Measurements from ENCODE around the gene NOM1.
"Not testable (repeated sequence)": the region's sequence is repeated elsewhere in the genome, so short reads cannot be mapped to it uniquely, and the experiment has no call there.

Gene NOM1

GRCh38 chr7:156932006-156932405 is 17.5 kb upstream of the NOM1 start:
- Histone ChIP-seq H3K27me3 (replicated peaks; ENCODE audit: insufficient read depth, low read length) (no peaks in the 10 kb centered on the region), H3K4me1 (ENCODE audit: low read length) (peaks cover 13% of the 10 kb centered on the region), H3K4me3 (ENCODE audit: low read length) (no peak overlapping the region), H3K79me2 (ENCODE audit: low read length) (no peaks in the 10 kb centered on the region), H3K9me2 (replicated peaks; ENCODE audit: insufficient read depth, low read length) (no peaks in the 10 kb centered on the region), H2AFZ (ENCODE audit: low read length) (no peak overlapping the region), H3K9me3 (replicated peaks; ENCODE audit: insufficient read depth, low read length) (no peaks in the 10 kb centered on the region), H3F3A (ENCODE audit: insufficient read depth, low read length) (no peaks in the 10 kb centered on the region), H3K27ac (ENCODE audit: low read length) (no peak overlapping the region), H4K20me1 (ENCODE audit: insufficient read depth, low read length) (no peaks in the 10 kb centered on the region), H3K9ac (ENCODE audit: low read length) (no peak overlapping the region), H3K4me2 (ENCODE audit: low read depth, low read length) (no peak overlapping the region), H3K36me3 (replicated peaks; ENCODE audit: insufficient read depth, low read length) (no peaks in the 10 kb centered on the region)
- DNase-seq = no peak
- TF ChIP-seq EZH2phosphoT487 (IDR thresholded peaks at IDR 0.05; ENCODE audit: low read length) (no peak), EZH2 (optimal IDR thresholded peaks at IDR 0.05; ENCODE audit: low read depth, low read length) (no peak)
- TF ChIP-seq, protein P1, sequence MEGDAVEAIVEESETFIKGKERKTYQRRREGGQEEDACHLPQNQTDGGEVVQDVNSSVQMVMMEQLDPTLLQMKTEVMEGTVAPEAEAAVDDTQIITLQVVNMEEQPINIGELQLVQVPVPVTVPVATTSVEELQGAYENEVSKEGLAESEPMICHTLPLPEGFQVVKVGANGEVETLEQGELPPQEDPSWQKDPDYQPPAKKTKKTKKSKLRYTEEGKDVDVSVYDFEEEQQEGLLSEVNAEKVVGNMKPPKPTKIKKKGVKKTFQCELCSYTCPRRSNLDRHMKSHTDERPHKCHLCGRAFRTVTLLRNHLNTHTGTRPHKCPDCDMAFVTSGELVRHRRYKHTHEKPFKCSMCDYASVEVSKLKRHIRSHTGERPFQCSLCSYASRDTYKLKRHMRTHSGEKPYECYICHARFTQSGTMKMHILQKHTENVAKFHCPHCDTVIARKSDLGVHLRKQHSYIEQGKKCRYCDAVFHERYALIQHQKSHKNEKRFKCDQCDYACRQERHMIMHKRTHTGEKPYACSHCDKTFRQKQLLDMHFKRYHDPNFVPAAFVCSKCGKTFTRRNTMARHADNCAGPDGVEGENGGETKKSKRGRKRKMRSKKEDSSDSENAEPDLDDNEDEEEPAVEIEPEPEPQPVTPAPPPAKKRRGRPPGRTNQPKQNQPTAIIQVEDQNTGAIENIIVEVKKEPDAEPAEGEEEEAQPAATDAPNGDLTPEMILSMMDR (IDR thresholded peaks at IDR 0.05; ENCODE audit: low read length) = no peak

DNA sequence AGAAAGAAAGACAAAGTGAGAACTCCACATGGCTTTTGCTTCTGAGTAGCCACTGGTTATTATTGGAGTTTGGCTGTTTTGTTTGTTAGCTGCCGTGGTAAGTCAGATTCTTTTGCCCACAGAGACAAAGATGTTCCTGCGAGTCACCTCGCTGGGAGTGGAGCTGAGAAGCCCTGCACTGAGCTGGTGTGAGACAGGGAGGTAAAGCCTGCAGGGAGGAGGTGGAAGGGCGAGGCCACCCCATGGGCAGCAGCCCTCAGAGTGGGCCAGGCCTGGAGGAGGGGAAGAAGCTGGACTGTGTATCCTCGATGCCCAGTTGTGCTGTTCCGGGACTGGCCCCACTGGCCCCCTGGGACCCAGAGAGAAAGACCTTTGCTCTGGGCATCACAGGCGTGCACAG is 14.3 kb upstream of the NOM1 start:
- no peak overlapping the region for H2AFZ ChIP-seq (ENCODE audit: low read length)
- no peaks in the 10 kb centered on the region for H3K4me1 ChIP-seq (ENCODE audit: low read length)
- H3K4me2 ChIP-seq (ENCODE audit: low read depth, low read length) = no peak overlapping the region
- no peaks in the 10 kb centered on the region for H3F3A ChIP-seq (ENCODE audit: insufficient read depth, low read length)
- no peaks in the 10 kb centered on the region for H4K20me1 ChIP-seq (ENCODE audit: insufficient read depth, low read length)
- H3K9ac ChIP-seq (ENCODE audit: low read length) = no peak overlapping the region
- no peaks in the 10 kb centered on the region for H3K27me3 ChIP-seq (replicated peaks; ENCODE audit: insufficient read depth, low read length)
- no peaks in the 10 kb centered on the region for H3K9me3 ChIP-seq (replicated peaks; ENCODE audit: insufficient read depth, low read length)
- H3K4me3 ChIP-seq (ENCODE audit: low read length) = no peak overlapping the region
- TF ChIP-seq EZH2 (optimal IDR thresholded peaks at IDR 0.05; ENCODE audit: low read depth, low read length) = no peak
- no peak for TF ChIP-seq EZH2phosphoT487 (IDR thresholded peaks at IDR 0.05; ENCODE audit: low read length)
- TF ChIP-seq, protein P1 (IDR thresholded peaks at IDR 0.05; ENCODE audit: low read length) = no peak
- no peak for DNase-seq
- H3K9me2 ChIP-seq (replicated peaks; ENCODE audit: insufficient read depth, low read length) = no peaks in the 10 kb centered on the region
- H3K27ac ChIP-seq (ENCODE audit: low read length) = no peak overlapping the region
- H3K79me2 ChIP-seq (ENCODE audit: low read length) = no peaks in the 10 kb centered on the region
- no peaks in the 10 kb centered on the region for H3K36me3 ChIP-seq (replicated peaks; ENCODE audit: insufficient read depth, low read length)

- not testable (repeated sequence) for H3K36me3 ChIP-seq (replicated peaks; ENCODE audit: insufficient read depth, low read length); H3K4me3 ChIP-seq (ENCODE audit: low read length); H3K9me3 ChIP-seq (replicated peaks; ENCODE audit: insufficient read depth, low read length); H4K20me1 ChIP-seq (ENCODE audit: insufficient read depth, low read length); H3K9me2 ChIP-seq (replicated peaks; ENCODE audit: insufficient read depth, low read length); H3K4me2 ChIP-seq (ENCODE audit: low read depth, low read length); DNase-seq; H3K79me2 ChIP-seq (ENCODE audit: low read length); H3K27me3 ChIP-seq (replicated peaks; ENCODE audit: insufficient read depth, low read length); H3F3A ChIP-seq (ENCODE audit: insufficient read depth, low read length); H2AFZ ChIP-seq (ENCODE audit: low read length); H3K27ac ChIP-seq (ENCODE audit: low read length); H3K9ac ChIP-seq (ENCODE audit: low read length); H3K4me1 ChIP-seq (ENCODE audit: low read length)
These were observed 12.7 kb upstream of the NOM1 start for GRCh38 chr7:156936766-156937165.

DNA sequence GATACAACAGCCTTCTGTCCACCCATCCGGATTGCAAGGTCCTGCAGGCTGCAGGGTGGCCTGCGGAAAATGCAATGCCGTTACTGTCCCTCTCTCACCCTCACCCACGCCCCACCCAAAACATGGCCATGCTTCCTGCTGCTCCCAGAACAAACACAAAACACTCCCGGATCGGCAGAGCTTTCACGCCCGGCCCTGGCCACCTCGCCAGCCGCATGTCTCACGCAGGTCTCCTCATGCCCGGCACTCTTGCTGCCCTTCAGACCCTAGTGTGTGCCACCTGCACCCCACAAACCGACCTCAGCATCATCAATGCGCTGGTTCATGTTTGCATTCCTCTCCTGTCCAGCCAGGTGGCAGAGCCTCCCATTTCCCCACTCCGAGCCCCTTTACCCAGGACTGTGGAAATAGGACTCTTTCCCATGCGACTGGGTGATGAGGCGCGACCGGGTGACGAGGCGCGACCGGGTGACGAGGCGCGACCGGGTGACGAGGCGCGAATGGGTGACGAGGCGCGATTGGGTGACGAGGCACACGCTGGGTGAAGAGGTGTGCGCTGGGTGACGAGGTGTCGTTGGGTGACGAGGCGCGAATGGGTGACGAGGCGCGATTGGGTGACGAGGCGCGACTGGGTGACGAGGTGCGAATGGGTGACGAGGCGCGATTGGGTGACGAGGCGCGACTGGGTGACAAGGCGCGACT is 8.9 kb upstream of the NOM1 start:
- H2AFZ ChIP-seq (ENCODE audit: low read length) = no peak overlapping the region
- H3K9ac ChIP-seq (ENCODE audit: low read length) = no peak overlapping the region
- no peak for TF ChIP-seq EZH2 (optimal IDR thresholded peaks at IDR 0.05; ENCODE audit: low read depth, low read length)
- TF ChIP-seq EZH2phosphoT487 (IDR thresholded peaks at IDR 0.05; ENCODE audit: low read length) = no peak
- TF ChIP-seq, protein P1 (IDR thresholded peaks at IDR 0.05; ENCODE audit: low read length) = no peak
- H3F3A ChIP-seq (ENCODE audit: insufficient read depth, low read length) = no peaks in the 10 kb centered on the region
- no peaks in the 10 kb centered on the region for H3K4me1 ChIP-seq (ENCODE audit: low read length)
- no peaks in the 10 kb centered on the region for H3K9me3 ChIP-seq (replicated peaks; ENCODE audit: insufficient read depth, low read length)
- H3K27me3 ChIP-seq (replicated peaks; ENCODE audit: insufficient read depth, low read length) = peaks cover 12% of the 10 kb centered on the region
- no peak overlapping the region for H3K4me2 ChIP-seq (ENCODE audit: low read depth, low read length)
- no peak for DNase-seq
- no peaks in the 10 kb centered on the region for H3K36me3 ChIP-seq (replicated peaks; ENCODE audit: insufficient read depth, low read length)
- no peak overlapping the region for H3K4me3 ChIP-seq (ENCODE audit: low read length)
- no peaks in the 10 kb centered on the region for H4K20me1 ChIP-seq (ENCODE audit: insufficient read depth, low read length)
- H3K27ac ChIP-seq (ENCODE audit: low read length) = no peak overlapping the region
- H3K79me2 ChIP-seq (ENCODE audit: low read length) = no peaks in the 10 kb centered on the region
- no peaks in the 10 kb centered on the region for H3K9me2 ChIP-seq (replicated peaks; ENCODE audit: insufficient read depth, low read length)
